Suprapubic skin (tissue), 4 donors: ENCODE data around the gene DPP9. TPM values are rescaled to one million over a fixed set of nuclear protein-coding genes. Genes with fewer than 3 reads are reported as not detected.
"Not testable (repeated sequence)": the region's sequence is repeated elsewhere in the genome, so short reads cannot be mapped to it uniquely, and the experiment has no call there.

Experiments used
- DNase-seq, 2 donors: peaks; one replicate each; pipeline ENCODE4 v3.0.0-alpha.2; 2019; ENCODE audit warnings: low spot score in 2 of 2
- H3K27ac ChIP-seq: fragments of 200-600 bp; sonication (generic); one replicate; pipeline ENCODE4 v1.5.1; 2019
- H3K27me3 ChIP-seq: fragments of 200-600 bp; sonication (generic); one replicate; pipeline ENCODE4 v1.5.1; 2019
- H3K36me3 ChIP-seq: fragments of 200-600 bp; sonication (generic); one replicate; pipeline ENCODE4 v1.5.1; 2019
- H3K4me1 ChIP-seq: fragments of 200-600 bp; sonication (generic); one replicate; pipeline ENCODE4 v1.5.1; 2019
- H3K4me3 ChIP-seq: fragments of 200-600 bp; sonication (generic); one replicate; pipeline ENCODE4 v1.5.1; 2019; ENCODE audit warnings: mild to moderate bottlenecking
- H3K9me3 ChIP-seq: fragments of 200-600 bp; sonication (generic); one replicate; pipeline ENCODE4 v1.5.1; 2019
- EP300 ChIP-seq: sonication (generic); formaldehyde crosslinking; IDR thresholded peaks from one replicate; pipeline ENCODE4 v1.6.1; 2017; ENCODE audit warnings: antibody characterized with exemption
- POLR2A ChIP-seq, 2 donors: fragments of 450-650 bp; IDR thresholded peaks; one replicate each; pipeline ENCODE4 v1.6.1; 2017; ENCODE audit warnings: antibody characterized with exemption in 2 of 2, mild to moderate bottlenecking in 2 of 2, moderate library complexity in 2 of 2
- POLR2AphosphoS5 ChIP-seq, 3 donors: sonication (generic); formaldehyde crosslinking; IDR thresholded peaks; one replicate each; pipeline ENCODE4 v1.6.1; 2017; ENCODE audit warnings: antibody characterized with exemption in 3 of 3
- WGBS: methylation state at CpG from one replicate; pipeline ENCODE4 v1.1.5; 2018; 5-methylcytosine and 5-hydroxymethylcytosine counted together
- total RNA-seq, 4 donors: library from RNA; depleted of rRNA; stranded (reverse); fragments of >200 nt; gene quantifications; one replicate each; pipeline ENCODE4 v1.1.0, GENCODE V29; 2016
- TF ChIP-seq, protein P1 (sequence below), 2 donors: fragments of 200-600 bp in 1 of 2; fragments of 450-650 bp in 1 of 2; sonication (generic) in 1 of 2; IDR thresholded peaks; one replicate each; pipeline ENCODE4 v1.5.1; 2016 to 2019; ENCODE audit warnings: antibody characterized with exemption in 2 of 2, mild to moderate bottlenecking in 1 of 2, moderate library complexity in 1 of 2

The DPP9 gene
- total RNA-seq, 4 donors from 2014 or later, result 51.2 to 126 (median 84.1) TPM

DNA sequence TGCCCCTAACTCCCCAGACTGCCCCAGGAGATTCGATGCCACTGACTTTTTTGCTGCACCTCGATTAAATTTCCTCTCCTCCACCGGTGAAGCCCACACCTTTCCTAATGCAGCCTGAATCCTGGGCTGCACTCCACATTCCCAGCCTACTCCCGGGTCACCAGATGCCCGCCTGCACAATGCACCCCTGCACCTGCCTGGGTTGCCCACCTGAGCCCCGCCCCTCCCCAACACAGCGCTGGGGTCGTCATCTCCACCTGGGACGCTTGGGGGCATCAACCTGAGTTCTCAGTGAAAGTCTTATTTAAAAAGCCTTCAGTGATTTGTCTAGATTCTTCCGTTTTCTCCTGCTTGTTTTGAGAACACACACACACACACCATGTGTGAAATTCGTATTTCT, 24.5 kb upstream of the DPP9 start:
- no peaks in the 10 kb centered on the region for H3K36me3 ChIP-seq
- no peaks in the 10 kb centered on the region for H3K9me3 ChIP-seq
- no peak for DNase-seq
- 39% methylated on average over 11 of the region's 11 CpGs for WGBS
- H3K27ac ChIP-seq, result no peak overlapping the region
- H3K4me1 ChIP-seq, result peaks cover 12% of the 10 kb centered on the region
- H3K27me3 ChIP-seq, result peaks cover 5% of the 10 kb centered on the region
- no peak overlapping the region for H3K4me3 ChIP-seq
- no peak for TF ChIP-seq EP300
- TF ChIP-seq POLR2A (IDR thresholded peaks at IDR 0.05), result no peak
- TF ChIP-seq, protein P1, sequence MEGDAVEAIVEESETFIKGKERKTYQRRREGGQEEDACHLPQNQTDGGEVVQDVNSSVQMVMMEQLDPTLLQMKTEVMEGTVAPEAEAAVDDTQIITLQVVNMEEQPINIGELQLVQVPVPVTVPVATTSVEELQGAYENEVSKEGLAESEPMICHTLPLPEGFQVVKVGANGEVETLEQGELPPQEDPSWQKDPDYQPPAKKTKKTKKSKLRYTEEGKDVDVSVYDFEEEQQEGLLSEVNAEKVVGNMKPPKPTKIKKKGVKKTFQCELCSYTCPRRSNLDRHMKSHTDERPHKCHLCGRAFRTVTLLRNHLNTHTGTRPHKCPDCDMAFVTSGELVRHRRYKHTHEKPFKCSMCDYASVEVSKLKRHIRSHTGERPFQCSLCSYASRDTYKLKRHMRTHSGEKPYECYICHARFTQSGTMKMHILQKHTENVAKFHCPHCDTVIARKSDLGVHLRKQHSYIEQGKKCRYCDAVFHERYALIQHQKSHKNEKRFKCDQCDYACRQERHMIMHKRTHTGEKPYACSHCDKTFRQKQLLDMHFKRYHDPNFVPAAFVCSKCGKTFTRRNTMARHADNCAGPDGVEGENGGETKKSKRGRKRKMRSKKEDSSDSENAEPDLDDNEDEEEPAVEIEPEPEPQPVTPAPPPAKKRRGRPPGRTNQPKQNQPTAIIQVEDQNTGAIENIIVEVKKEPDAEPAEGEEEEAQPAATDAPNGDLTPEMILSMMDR (IDR thresholded peaks at IDR 0.05), result no peak
- no peak for TF ChIP-seq POLR2AphosphoS5 (IDR thresholded peaks at IDR 0.05)

DNA sequence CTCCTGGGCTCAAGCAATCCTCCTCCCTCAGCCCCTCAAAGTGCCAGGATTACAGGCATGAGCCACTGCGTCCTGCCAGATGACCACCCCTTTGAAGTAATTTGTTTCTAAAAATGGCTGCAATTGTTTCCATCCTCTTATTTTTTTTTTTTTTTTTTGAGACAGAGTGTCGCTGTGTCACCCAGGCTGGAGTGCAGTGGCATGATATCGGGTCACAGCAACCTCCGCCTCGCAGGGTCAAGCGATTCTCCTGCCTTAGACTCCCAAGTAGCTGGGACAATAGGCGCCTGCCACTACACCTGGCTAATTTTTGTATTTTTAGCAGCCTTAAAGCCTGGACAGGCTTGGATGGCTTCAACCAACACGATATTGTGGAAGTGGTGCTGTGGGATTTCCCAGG, 22.3 kb upstream of the DPP9 start:
- H3K36me3 ChIP-seq, result no peaks in the 10 kb centered on the region
- TF ChIP-seq POLR2A (IDR thresholded peaks at IDR 0.05) (no peak), EP300 (no peak), POLR2AphosphoS5 (IDR thresholded peaks at IDR 0.05) (no peak)
- TF ChIP-seq, protein P1 (IDR thresholded peaks at IDR 0.05), result no peak
- WGBS, result 75% methylated on average over 8 of the region's 8 CpGs
- DNase-seq, result no peak
- no peaks in the 10 kb centered on the region for H3K9me3 ChIP-seq
- H3K27ac ChIP-seq, result no peak overlapping the region
- H3K27me3 ChIP-seq, result peaks cover 5% of the 10 kb centered on the region
- no peak overlapping the region for H3K4me3 ChIP-seq
- H3K4me1 ChIP-seq, result peaks cover 16% of the 10 kb centered on the region

- H3K9me3 ChIP-seq, H3K4me3 ChIP-seq, H3K36me3 ChIP-seq, H3K27me3 ChIP-seq, DNase-seq, H3K27ac ChIP-seq: not testable (repeated sequence)
- peaks cover 16% of the 10 kb centered on the region for H3K4me1 ChIP-seq
- 74% methylated on average over 8 of the region's 10 CpGs for WGBS
Measured at GRCh38 chr19:4745175-4745574, 21.5 kb upstream of the DPP9 start.

GRCh38 chr19:4744451-4745174, 21.0 kb upstream of the DPP9 start:
- Histone ChIP-seq H3K36me3 (no peaks in the 10 kb centered on the region), H3K27me3 (peaks cover 5% of the 10 kb centered on the region), H3K27ac (peak overlapping the region; percentile 30), H3K4me1 (peaks cover 16% of the 10 kb centered on the region), H3K4me3 (no peak overlapping the region), H3K9me3 (no peaks in the 10 kb centered on the region)
- WGBS, result 41% methylated on average over 8 of the region's 8 CpGs
- DNase-seq, result no peak
- TF ChIP-seq EP300 (no peak), POLR2AphosphoS5 (IDR thresholded peaks at IDR 0.05) (no peak), POLR2A (IDR thresholded peaks at IDR 0.05) (no peak)
- TF ChIP-seq, protein P1 (IDR thresholded peaks at IDR 0.05), result no peak

GRCh38 chr19:4742723-4743646, 19.3 kb upstream of the DPP9 start:
- Histone ChIP-seq H3K4me3 (no peak overlapping the region), H3K36me3 (no peaks in the 10 kb centered on the region), H3K9me3 (no peaks in the 10 kb centered on the region), H3K27ac (peak overlapping the region; percentile 55), H3K27me3 (peaks cover 8% of the 10 kb centered on the region), H3K4me1 (peaks cover 16% of the 10 kb centered on the region)
- TF ChIP-seq POLR2A (IDR thresholded peaks at IDR 0.05) (no peak), POLR2AphosphoS5 (IDR thresholded peaks at IDR 0.05) (no peak), EP300 (no peak)
- TF ChIP-seq, protein P1 (IDR thresholded peaks at IDR 0.05), result no peak
- 43% methylated on average over 12 of the region's 12 CpGs for WGBS
- DNase-seq, result no peak
